HepG2 (cell line): ENCODE results near the gene TOB1. TPM values are rescaled to one million over a fixed set of nuclear protein-coding genes. Genes with fewer than 3 reads are reported as not detected.

Experiments
- AKAP8 ChIP-seq: sonication (generic); formaldehyde crosslinking; IDR thresholded peaks from 2 replicates; pipeline ENCODE4 v1.5.1; 2020; ENCODE audit warnings: mild to moderate bottlenecking, missing genetic modification reagents
- CHCHD3 ChIP-seq: sonication (generic); formaldehyde crosslinking; IDR thresholded peaks from 2 replicates; pipeline ENCODE4 v1.8.0; 2022; ENCODE audit warnings: mild to moderate bottlenecking, missing genetic modification reagents, moderate library complexity
- ELF4 ChIP-seq: sonication (generic); formaldehyde crosslinking; IDR thresholded peaks from 2 replicates; pipeline ENCODE4 v1.5.0; 2020; ENCODE audit warnings: missing genetic modification reagents, mild to moderate bottlenecking, moderate library complexity, borderline replicate concordance
- GTF3A ChIP-seq: sonication (generic); formaldehyde crosslinking; conservative IDR thresholded peaks from 2 replicates; pipeline ENCODE4 v1.4.0; 2020; ENCODE audit warnings: mild to moderate bottlenecking, missing genetic modification reagents
- HNF1A ChIP-seq, 2 experiments: sonication (generic) in 1 of 2; formaldehyde crosslinking in 1 of 2; IDR thresholded peaks; 2 replicates each; pipeline versions ENCODE4 v1.4.0 to v1.6.1; 2016 to 2020; ENCODE audit warnings: borderline replicate concordance in 1 of 2, low read depth in 1 of 2, mild to moderate bottlenecking in 1 of 2, missing genetic modification reagents in 1 of 2
- KAT2B ChIP-seq: fragments of 150-350 bp; IDR thresholded peaks from 2 replicates; pipeline ENCODE4 v1.6.1; 2014; ENCODE audit warnings: low read depth, low read length, borderline replicate concordance
- LRRFIP1 ChIP-seq: sonication (generic); formaldehyde crosslinking; conservative IDR thresholded peaks from 2 replicates; pipeline ENCODE4 v1.4.0; 2020; ENCODE audit warnings: missing genetic modification reagents
- MAFK ChIP-seq, 2 experiments: IDR thresholded peaks in 1 of 2; conservative IDR thresholded peaks in 1 of 2; 2 replicates each; pipeline ENCODE4 v1.6.1; 2011; ENCODE audit warnings: improper control_type of control experiment in 2 of 2, low read length in 2 of 2
- MZF1 ChIP-seq: sonication (generic); formaldehyde crosslinking; IDR thresholded peaks from 2 replicates; pipeline ENCODE4 v1.8.1; 2023; ENCODE audit warnings: mild to moderate bottlenecking, missing genetic modification reagents, borderline replicate concordance
- NKX3-1 ChIP-seq: sonication (generic); formaldehyde crosslinking; IDR thresholded peaks from 2 replicates; pipeline ENCODE4 v1.5.0; 2020; ENCODE audit warnings: missing genetic modification reagents
- XRCC5 ChIP-seq: fragments of 200-400 bp; formaldehyde crosslinking; optimal IDR thresholded peaks from 2 replicates; pipeline ENCODE3; 2017; ENCODE audit warnings: mild to moderate bottlenecking, low read length
- ZKSCAN8 ChIP-seq: IDR thresholded peaks from 2 replicates; pipeline ENCODE4 v1.6.1; 2016; ENCODE audit warnings: borderline replicate concordance, missing genetic modification reagents, missing compliant biosample characterization
- ZNF326 ChIP-seq: sonication (generic); formaldehyde crosslinking; IDR thresholded peaks from 2 replicates; pipeline ENCODE4 v1.4.0; 2020; ENCODE audit warnings: missing genetic modification reagents, borderline replicate concordance
- ZNF576 ChIP-seq: sonication (generic); formaldehyde crosslinking; IDR thresholded peaks from 2 replicates; pipeline ENCODE4 v1.4.0; 2020; ENCODE audit warnings: mild to moderate bottlenecking, missing genetic modification reagents
- ZNF768 ChIP-seq: sonication (generic); formaldehyde crosslinking; IDR thresholded peaks from 2 replicates; pipeline ENCODE4 v1.4.0; 2020; ENCODE audit warnings: missing genetic modification reagents
- ZNF776 ChIP-seq: sonication (generic); formaldehyde crosslinking; IDR thresholded peaks from 2 replicates; pipeline ENCODE4 v1.4.0; 2020; ENCODE audit warnings: mild to moderate bottlenecking, missing genetic modification reagents
- polyA plus RNA-seq, 8 experiments: library from polyadenylated mRNA; depleted of rRNA in 3 of 8; stranded (reverse) in 7 of 8; unstranded in 1 of 8; fragments of >200 nt; fragmentation: Illumina TruSeq in 4 of 8; extraction: Trizol in 4 of 8; gene quantifications; 2 replicates each; pipeline versions ENCODE4 v1.2.1 to v1.2.3, GENCODE V29; 2011 to 2016; ENCODE audit warnings: low read depth in 4 of 8, missing spikeins in 1 of 8, mixed read lengths in 1 of 8; ENCODE audit not compliant: insufficient read depth in 1 of 8
- total RNA-seq, 5 experiments: library from RNA; depleted of rRNA; stranded (reverse); fragments of >200 nt; fragmentation: Illumina TruSeq; extraction: Trizol; gene quantifications; 2 replicates each; pipeline ENCODE4 v1.2.3, GENCODE V29; 2016; ENCODE audit warnings: low read depth in 1 of 5
- TF ChIP-seq, protein P1 (sequence below): sonication (generic); formaldehyde crosslinking; IDR thresholded peaks from 2 replicates; pipeline ENCODE4 v1.4.0; 2020; ENCODE audit warnings: missing genetic modification reagents, borderline replicate concordance
- TF ChIP-seq, protein P2 (sequence below): sonication (generic); formaldehyde crosslinking; IDR thresholded peaks from 2 replicates; pipeline ENCODE4 v1.5.1; 2020; ENCODE audit warnings: mild to moderate bottlenecking, missing genetic modification reagents, moderate library complexity

The TOB1 gene
- total and polyA plus RNA-seq, 2 of the 13 experiments (the other 11 are each of a cell fraction or from before 2014, with no cell fraction given), result 21.9 to 57.7 TPM

- TF ChIP-seq CHCHD3 (CRISPR knock-in tag) (no peak), ELF4 (CRISPR knock-in tag) (no peak), LRRFIP1 (no peak), XRCC5 (peak; percentile 90), MZF1 (CRISPR knock-in tag) (no peak), NKX3-1 (CRISPR knock-in tag) (no peak), ZKSCAN8 (no peak), ZNF776 (peak; percentile 86), GTF3A (CRISPR knock-in tag) (0 out of 2 replicates have a peak, but pooled peaks have one; percentile 6), MAFK (conservative IDR thresholded peaks at IDR 0.05 in 1 of 2, IDR thresholded peaks at IDR 0.05 in 1 of 2; ENCODE audit: low read length in 2 of 2) (no peak), AKAP8 (CRISPR knock-in tag) (no peak), ZNF326 (CRISPR knock-in tag) (no peak), ZNF768 (CRISPR knock-in tag) (peak; percentile 55; the same call in 1 of the 2 replicates), ZNF576 (CRISPR knock-in tag) (no peak), HNF1A (IDR thresholded peaks at IDR 0.05; ENCODE audit: low read depth) (0 out of 2 replicates have a peak, but pooled peaks have one; percentile 11), HNF1A (CRISPR knock-in tag; IDR thresholded peaks at IDR 0.05; ENCODE audit: borderline replicate concordance) (peak; percentile 60; the same call in 1 of the 2 replicates), KAT2B (no peak)
- TF ChIP-seq, protein P1, sequence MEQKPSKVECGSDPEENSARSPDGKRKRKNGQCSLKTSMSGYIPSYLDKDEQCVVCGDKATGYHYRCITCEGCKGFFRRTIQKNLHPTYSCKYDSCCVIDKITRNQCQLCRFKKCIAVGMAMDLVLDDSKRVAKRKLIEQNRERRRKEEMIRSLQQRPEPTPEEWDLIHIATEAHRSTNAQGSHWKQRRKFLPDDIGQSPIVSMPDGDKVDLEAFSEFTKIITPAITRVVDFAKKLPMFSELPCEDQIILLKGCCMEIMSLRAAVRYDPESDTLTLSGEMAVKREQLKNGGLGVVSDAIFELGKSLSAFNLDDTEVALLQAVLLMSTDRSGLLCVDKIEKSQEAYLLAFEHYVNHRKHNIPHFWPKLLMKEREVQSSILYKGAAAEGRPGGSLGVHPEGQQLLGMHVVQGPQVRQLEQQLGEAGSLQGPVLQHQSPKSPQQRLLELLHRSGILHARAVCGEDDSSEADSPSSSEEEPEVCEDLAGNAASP (CRISPR knock-in tag), result peak; percentile 89
- TF ChIP-seq, protein P2, sequence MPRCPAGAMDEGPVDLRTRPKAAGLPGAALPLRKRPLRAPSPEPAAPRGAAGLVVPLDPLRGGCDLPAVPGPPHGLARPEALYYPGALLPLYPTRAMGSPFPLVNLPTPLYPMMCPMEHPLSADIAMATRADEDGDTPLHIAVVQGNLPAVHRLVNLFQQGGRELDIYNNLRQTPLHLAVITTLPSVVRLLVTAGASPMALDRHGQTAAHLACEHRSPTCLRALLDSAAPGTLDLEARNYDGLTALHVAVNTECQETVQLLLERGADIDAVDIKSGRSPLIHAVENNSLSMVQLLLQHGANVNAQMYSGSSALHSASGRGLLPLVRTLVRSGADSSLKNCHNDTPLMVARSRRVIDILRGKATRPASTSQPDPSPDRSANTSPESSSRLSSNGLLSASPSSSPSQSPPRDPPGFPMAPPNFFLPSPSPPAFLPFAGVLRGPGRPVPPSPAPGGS (CRISPR knock-in tag), result peak; percentile 95
These were observed 43.0 kb upstream of the TOB1 start (continued) for GRCh38 chr17:50908860-50909764.
